ENCODE measurements around the gene ME3. TPM values are rescaled to one million over a fixed set of nuclear protein-coding genes. Genes with fewer than 3 reads are reported as not detected.

The ME3 gene
- total RNA-seq (2014; rRNA removed; shearing (Covaris generic)) = not detected in 2 replicates
- not detected in 2 replicates for polyA plus RNA-seq (2015; cell fraction: cytosol; rRNA removed)
- polyA plus RNA-seq (2015; cell fraction: nucleus; rRNA removed) = not detected in 2 replicates

GRCh38 chr11:86672007-86672621, at the start of gene ME3:
TSS of gene ME3 (minus strand) at chr11:86672616.
- no peak for DNase-seq (ENCODE audit: low read depth, low spot score)

DNA sequence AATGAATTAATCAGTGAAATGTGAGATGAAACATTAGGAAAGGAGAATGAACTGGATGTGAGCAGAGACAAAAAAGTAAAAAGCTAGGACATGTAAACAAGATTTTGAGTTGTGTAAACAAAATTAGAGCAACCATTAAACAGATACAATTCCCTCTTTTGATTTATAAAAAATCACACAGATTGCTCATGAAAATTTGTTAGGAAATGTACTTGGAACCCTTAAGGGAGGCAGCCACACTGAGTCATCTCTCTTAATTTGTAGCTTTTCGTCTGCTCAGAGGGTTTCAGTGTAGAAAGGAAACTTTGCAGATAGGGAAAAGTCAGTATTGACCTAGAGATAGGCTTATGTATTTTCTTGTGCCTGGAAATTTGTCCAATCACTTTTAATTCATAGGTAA, 49.6 kb upstream of the ME3 start:
- DNase-seq (ENCODE audit: low read depth, low spot score) = no peak

More at GRCh38 chr11:86672007-86672621, at the start of gene ME3:
- in situ Hi-C loops (cut with HindIII; ENCODE audit: low pct_unique_long_range_greater_than_20kb, low sequenced_read_pairs) = no loop called here

GRCh38 chr11:86720546-86720945, 48.1 kb upstream of the ME3 start:
- in situ Hi-C loops (cut with HindIII; ENCODE audit: low pct_unique_long_range_greater_than_20kb, low sequenced_read_pairs) = no loop called here
- no peak for DNase-seq (ENCODE audit: low read depth, low spot score)

More for the DNA sequence above, 49.6 kb upstream of the ME3 start:
- in situ Hi-C loops (cut with HindIII; ENCODE audit: low pct_unique_long_range_greater_than_20kb, low sequenced_read_pairs) = no loop called here

DNA sequence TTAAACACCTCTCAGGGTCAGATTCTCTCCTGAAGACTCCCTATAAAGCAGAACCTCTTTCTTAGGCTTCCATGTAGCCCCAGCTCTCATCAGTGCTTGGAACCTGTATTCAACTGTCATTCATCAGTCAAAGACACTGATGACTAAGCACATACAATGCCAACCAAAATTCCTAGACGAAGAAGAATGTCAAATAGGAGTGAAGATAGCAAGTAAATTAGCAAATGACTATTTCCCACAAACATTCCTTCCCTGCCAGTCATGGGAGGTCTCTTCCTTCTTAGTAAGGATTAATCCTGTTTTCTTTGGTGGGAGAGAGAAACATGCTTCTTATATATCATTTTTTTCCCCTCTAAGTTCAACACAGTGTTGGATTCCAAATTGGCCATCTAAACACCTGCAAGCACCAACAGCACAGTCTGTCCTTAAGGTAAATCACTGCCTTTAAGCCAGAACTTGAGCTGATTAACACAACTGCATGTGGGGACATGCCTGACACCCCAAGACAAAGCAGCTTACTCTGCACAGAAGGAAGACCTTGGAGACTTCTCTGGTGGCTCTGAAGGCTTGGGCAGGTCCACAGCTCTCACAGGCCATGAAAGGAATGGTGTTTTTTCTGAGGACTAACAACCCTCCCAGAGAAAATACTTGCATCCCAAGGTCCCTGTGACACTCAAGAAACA, 47.5 kb upstream of the ME3 start:
- in situ Hi-C loops (cut with HindIII; ENCODE audit: low pct_unique_long_range_greater_than_20kb, low sequenced_read_pairs) = no loop called here
- DNase-seq (ENCODE audit: low read depth, low spot score) = no peak

DNA sequence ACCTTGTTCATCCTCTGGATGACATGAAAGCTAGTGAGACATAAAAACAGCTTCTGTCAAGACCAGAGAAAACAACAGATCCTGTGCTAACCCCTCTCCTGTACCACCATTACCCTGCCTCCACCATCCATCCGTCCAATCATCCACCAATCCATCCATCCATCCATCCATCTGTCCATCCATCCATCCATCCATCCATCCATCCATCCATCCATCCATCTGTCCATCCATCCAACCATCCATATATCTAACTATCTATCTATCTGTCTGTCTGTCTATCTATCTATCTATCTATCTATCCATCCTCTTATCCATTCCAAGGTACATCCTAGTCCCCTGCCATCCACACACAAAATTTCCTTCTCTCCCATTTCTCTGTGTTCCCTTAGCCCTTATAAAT, 46.6 kb upstream of the ME3 start:
- in situ Hi-C loops (cut with HindIII; ENCODE audit: low pct_unique_long_range_greater_than_20kb, low sequenced_read_pairs) = no loop called here

GRCh38 chr11:86718521-86718920, 46.1 kb upstream of the ME3 start:
- in situ Hi-C loops (cut with HindIII; ENCODE audit: low pct_unique_long_range_greater_than_20kb, low sequenced_read_pairs) = no loop called here
- DNase-seq (ENCODE audit: low read depth, low spot score) = no peak

More for the DNA sequence above, 46.6 kb upstream of the ME3 start:
- no peak for DNase-seq (ENCODE audit: low read depth, low spot score)

DNA sequence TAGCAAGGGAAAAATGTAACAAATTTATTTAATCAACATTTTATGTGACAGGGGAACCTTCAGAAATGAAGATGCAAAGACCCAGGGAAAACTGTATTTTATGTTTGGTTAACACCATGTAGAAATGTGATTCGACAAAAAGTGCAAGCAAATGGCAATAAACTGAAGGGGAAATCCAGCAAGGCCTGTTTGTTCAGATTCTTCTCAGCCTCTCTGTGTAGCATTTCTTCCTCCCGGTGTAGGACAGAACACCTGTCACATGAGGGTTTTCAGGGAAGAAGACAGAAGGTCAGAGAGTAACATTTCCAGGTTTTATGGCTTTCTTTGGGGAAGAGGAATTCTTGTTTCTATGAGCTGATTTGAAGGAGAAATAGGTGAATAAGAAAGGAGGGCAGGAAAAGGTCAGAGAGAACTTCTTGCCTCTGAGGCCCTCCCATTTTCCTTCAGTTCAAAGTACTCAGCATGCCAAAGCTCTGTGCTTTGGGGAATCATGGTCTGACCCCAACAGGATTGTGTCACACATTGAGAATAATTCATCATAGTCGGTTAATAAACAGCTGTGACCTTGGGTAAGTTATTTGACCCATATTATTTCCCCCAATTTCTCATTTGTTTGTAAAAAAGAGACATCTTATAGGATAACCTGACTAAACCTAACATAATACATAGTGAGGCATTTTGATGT, 45.5 kb upstream of the ME3 start:
- in situ Hi-C loops (cut with HindIII; ENCODE audit: low pct_unique_long_range_greater_than_20kb, low sequenced_read_pairs) = no loop called here
- no peak for DNase-seq (ENCODE audit: low read depth, low spot score)

DNA sequence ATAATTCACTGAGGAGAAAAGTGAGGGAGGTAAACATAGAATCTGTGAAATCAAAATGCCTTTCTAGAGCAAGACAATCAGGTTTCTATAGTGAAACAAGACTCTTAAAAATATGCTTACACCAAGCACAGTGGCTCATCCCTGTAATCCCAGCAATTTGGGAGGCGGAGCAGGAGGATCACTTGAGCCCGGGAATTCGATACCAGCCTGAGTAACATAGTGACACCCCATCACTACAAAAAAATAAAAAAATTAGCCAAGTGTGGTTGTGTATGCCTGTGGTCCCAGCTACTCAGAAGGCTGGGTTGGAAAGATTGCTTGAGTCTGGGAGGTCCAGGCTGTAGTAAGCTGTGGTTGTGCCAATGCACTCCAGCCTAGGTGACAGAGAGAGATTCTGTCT, 43.2 kb upstream of the ME3 start:
- in situ Hi-C loops (cut with HindIII; ENCODE audit: low pct_unique_long_range_greater_than_20kb, low sequenced_read_pairs) = no loop called here
- DNase-seq (ENCODE audit: low read depth, low spot score) = no peak

DNA sequence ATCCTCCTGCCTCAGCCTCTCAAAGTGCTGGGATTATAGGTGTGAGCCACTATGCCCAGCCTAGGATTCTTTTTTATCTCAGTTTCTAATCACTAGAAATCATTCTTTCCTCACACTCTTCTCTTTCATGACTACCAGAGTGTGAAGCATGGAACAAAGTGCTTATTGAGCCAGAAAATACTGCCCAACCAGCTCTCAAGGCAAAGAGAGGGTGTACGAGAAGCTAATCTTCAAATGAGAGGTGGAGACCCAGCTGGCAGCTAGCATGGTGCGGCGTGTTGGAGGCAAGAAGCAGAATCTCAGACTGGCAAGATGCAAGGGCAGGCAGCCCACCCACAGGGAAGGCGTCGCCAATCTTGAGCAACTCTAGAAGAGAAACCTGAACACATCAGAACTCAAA, 41.1 kb upstream of the ME3 start:
- no peak for DNase-seq (ENCODE audit: low read depth, low spot score)
- in situ Hi-C loops (cut with HindIII; ENCODE audit: low pct_unique_long_range_greater_than_20kb, low sequenced_read_pairs) = no loop called here

DNA sequence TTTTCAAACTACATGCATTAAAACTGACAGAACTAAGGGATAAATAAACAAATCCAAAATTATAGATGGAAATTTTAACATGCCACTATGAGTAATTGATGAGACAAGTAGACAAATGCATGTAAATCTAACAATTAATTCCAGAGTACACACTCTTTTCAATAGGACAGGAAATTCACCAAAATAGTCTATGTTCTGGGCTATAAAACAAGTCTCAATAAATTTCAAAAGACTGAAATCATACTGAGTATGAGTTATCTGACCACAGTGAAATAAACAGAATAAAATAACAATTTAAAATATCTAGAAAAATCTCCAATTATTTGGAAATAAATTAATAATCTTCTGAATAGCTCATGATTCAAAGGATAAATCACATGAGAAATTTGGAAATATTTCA, 38.5 kb upstream of the ME3 start:
- in situ Hi-C loops (cut with HindIII; ENCODE audit: low pct_unique_long_range_greater_than_20kb, low sequenced_read_pairs) = no loop called here
- no peak for DNase-seq (ENCODE audit: low read depth, low spot score)

GRCh38 chr11:86708669-86709068, 36.3 kb upstream of the ME3 start:
- DNase-seq (ENCODE audit: low read depth, low spot score) = no peak
- in situ Hi-C loops (cut with HindIII; ENCODE audit: low pct_unique_long_range_greater_than_20kb, low sequenced_read_pairs) = no loop called here

DNA sequence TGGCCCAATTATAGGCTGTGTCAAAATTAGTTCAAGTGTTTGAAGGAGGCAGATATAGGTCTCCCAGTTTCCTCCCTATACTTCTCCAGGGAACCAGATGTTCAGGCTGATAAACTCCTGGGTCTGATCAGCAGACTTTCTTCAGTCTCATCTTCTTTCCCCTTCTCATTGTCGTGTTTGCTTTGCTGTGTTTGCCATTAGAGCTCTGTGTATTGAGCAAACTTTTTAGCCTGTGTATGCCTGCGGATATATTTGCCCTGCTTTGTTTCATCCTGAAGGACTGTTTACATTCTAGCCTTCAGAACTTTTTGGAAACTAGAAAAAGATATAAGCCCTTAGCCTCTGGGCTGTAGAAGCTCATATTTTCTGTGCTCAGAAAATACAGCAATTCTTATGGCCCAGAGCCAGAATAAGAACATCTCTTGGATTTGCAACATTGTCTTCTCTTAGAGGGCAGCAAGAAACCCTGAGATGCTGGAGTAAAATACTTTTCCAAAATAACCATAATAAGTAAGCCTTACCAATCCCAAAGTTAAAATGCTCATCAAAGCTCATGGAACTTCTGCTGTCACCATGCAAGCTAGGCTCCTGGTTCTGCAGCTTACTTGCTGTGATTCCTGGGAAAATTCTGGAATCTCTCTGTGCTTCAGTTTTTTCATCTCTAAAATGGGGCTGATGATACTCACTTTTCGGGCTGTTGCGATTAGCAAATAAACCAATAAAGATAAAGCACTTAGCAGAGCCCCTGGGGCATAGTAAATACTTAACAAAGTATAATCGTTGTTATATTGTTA, 34.1 kb upstream of the ME3 start:
- no peak for DNase-seq (ENCODE audit: low read depth, low spot score)
- in situ Hi-C loops (cut with HindIII; ENCODE audit: low pct_unique_long_range_greater_than_20kb, low sequenced_read_pairs) = no loop called here

- DNase-seq (ENCODE audit: low read depth, low spot score) = no peak
- in situ Hi-C loops (cut with HindIII; ENCODE audit: low pct_unique_long_range_greater_than_20kb, low sequenced_read_pairs) = no loop called here
Measured at GRCh38 chr11:86704710-86705109, 32.3 kb upstream of the ME3 start.

DNA sequence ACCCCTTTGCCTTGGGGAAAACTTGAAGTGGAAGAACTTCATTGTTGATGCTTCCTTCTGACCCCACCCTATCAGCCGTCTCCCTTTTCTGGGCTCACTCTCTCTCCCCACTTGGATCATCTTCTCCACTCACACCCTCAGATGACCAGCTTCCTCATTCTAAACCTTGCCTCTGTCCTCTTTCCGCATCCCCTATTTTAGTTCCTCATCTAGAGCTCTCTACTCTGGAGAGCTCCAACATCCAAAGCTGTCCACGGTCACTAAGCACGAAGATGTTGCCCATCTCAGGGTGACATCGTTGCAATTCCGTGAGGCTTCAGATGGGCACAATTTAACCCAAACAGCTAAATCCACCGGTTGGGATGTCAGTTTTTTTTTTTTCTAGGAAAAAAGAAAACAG, 31.6 kb upstream of the ME3 start:
- DNase-seq (ENCODE audit: low read depth, low spot score) = no peak
- in situ Hi-C loops (cut with HindIII; ENCODE audit: low pct_unique_long_range_greater_than_20kb, low sequenced_read_pairs) = no loop called here

DNA sequence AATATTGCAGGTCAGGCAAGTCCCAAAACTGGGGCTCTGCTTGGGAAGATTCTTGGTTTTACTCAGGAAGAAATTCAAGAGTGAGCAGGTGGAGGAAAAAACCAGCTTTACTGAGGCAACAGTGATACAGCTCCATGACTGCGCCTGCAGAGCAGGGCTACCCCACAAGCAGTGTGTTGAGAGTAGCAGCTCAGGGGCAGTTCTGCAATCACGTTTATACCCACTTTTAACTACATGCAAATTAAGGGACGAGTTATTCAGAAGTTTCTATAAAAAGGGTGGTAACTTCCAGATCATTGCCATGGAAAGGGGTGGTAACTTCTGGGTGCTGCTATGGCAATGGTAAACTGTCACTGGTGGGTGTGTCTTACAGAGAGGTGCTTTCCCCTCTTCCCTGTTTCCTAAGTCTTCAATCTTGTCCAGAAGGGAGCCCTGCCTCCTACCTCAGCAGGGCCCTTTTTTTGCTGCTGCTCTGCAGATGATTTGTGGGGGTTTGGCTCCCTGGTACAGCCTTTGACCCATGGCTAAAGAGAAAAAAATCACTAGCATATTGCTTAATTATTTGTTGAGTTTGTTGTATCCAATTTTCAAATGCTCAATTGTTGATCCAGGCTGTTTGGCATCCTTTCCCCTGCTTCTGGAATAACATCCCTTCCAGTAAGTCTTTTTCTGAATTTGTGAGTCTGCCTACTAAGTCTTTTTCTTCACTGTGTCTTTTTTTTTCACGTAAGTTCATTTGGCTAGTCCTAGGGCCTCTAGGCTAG, 30.0 kb upstream of the ME3 start:
- DNase-seq (ENCODE audit: low read depth, low spot score) = no peak
- in situ Hi-C loops (cut with HindIII; ENCODE audit: low pct_unique_long_range_greater_than_20kb, low sequenced_read_pairs) = no loop called here

- in situ Hi-C loops (cut with HindIII; ENCODE audit: low pct_unique_long_range_greater_than_20kb, low sequenced_read_pairs) = no loop called here
- no peak for DNase-seq (ENCODE audit: low read depth, low spot score)
Measured at GRCh38 chr11:86699040-86699791, 26.8 kb upstream of the ME3 start.

DNA sequence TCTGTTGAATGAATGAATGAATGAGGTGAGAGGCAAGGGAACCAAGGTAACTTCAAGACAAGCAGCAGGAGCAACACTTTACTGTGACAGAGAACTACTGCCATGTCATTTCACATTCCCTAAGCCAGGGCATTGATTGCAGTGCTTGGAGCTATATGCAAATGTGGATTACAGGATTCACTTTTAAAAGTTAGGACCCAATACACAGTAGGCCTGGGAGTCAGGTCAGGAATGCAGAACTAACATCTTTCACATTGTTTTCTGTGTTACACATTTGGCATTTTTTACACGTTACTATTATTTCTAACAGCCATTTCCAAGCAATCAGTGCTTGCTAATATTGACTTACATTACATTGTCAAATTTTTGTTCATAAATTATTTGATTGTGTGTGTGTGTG, 26.2 kb upstream of the ME3 start:
- no peak for DNase-seq (ENCODE audit: low read depth, low spot score)
- in situ Hi-C loops (cut with HindIII; ENCODE audit: low pct_unique_long_range_greater_than_20kb, low sequenced_read_pairs) = no loop called here
